Neural progenitor cell (in vitro differentiated cells): ENCODE measurements around the gene SLC9A3.

Experiments
- EZH2 ChIP-seq: fragments of 200-600 bp; sonication (generic); IDR thresholded peaks from 2 replicates; pipeline ENCODE4 v1.6.1; 2017; ENCODE audit warnings: antibody characterized with exemption, mild to moderate bottlenecking, moderate library complexity
- EZH2phosphoT487 ChIP-seq: fragments of 200-600 bp; sonication (generic); IDR thresholded peaks from 2 replicates; pipeline ENCODE4 v1.6.1; 2017; ENCODE audit warnings: antibody characterized with exemption

- TF ChIP-seq EZH2phosphoT487 (no peak), EZH2 (no peak)
Observed at GRCh38 chr5:560792-561166, 36.5 kb upstream of the SLC9A3 start.
